Activated CD8-positive, alpha-beta T cell treated with anti-CD3 and anti-CD28 coated beads for 36 hours (primary cell): ENCODE measurements around the gene TRAPPC2. TPM values are rescaled to one million over a fixed set of nuclear protein-coding genes. Genes with fewer than 3 reads are reported as not detected.

ENCODE experiments used
- ATAC-seq: fragments of 200-7000 bp; cut with Tn5 transposase; one replicate; pipeline ENCODE4 v1.10.0; 2021; ENCODE audit warnings: mild to moderate bottlenecking, moderate library complexity
- CTCF ChIA-PET: fragments of 350-600 bp; sonication (Branson Sonifier 250); formaldehyde crosslinking; loops from one replicate; lab custom pipeline; 2021; ENCODE audit warnings: antibody characterized with exemption; lab: Charles Lee
- POLR2A ChIA-PET: fragments of 350-600 bp; sonication (Branson Sonifier 250); formaldehyde crosslinking; loops from one replicate; lab custom pipeline; 2021; ENCODE audit warnings: antibody characterized with exemption; lab: Charles Lee
- DNase-seq: peaks from one replicate; pipeline ENCODE4 v3.0.0-alpha.2; 2020
- H3K27ac Mint-ChIP-seq: one replicate; pipeline ENCODE4 v1.8.0; 2021; ENCODE audit warnings: mild to moderate bottlenecking, mixed read lengths
- H3K27me3 Mint-ChIP-seq: one replicate; pipeline ENCODE4 v1.8.0; 2021; ENCODE audit warnings: mixed read lengths
- H3K36me3 Mint-ChIP-seq: one replicate; pipeline ENCODE4 v1.8.0; 2021; ENCODE audit warnings: low read depth, mixed read lengths
- H3K4me1 Mint-ChIP-seq: one replicate; pipeline ENCODE4 v1.8.0; 2021; ENCODE audit warnings: low read depth, mixed read lengths
- H3K4me3 Mint-ChIP-seq: one replicate; pipeline ENCODE4 v1.8.0; 2021; ENCODE audit warnings: mild to moderate bottlenecking, moderate library complexity, mixed read lengths
- H3K9me3 Mint-ChIP-seq: one replicate; pipeline ENCODE4 v1.8.0; 2021; ENCODE audit warnings: mixed read lengths
- intact Hi-C: fragments of 100-400 bp; cut with micrococcal nuclease; formaldehyde crosslinking; loops from one replicate; pipeline ENCODE4 v1.10.0; 2022
- total RNA-seq, 2 experiments: library from RNA; stranded (reverse); gene quantifications; one replicate each; pipeline ENCODE4 v1.2.3, GENCODE V29; 2021
- TF ChIP-seq, protein P1 (sequence below): fragments of 200-600 bp; IDR thresholded peaks from one replicate; pipeline ENCODE4 v1.8.0; 2022; ENCODE audit warnings: antibody characterized with exemption, mild to moderate bottlenecking

The TRAPPC2 gene
- total RNA-seq, 2 experiments from 2014 or later: 16.0 to 19.2 TPM

DNA sequence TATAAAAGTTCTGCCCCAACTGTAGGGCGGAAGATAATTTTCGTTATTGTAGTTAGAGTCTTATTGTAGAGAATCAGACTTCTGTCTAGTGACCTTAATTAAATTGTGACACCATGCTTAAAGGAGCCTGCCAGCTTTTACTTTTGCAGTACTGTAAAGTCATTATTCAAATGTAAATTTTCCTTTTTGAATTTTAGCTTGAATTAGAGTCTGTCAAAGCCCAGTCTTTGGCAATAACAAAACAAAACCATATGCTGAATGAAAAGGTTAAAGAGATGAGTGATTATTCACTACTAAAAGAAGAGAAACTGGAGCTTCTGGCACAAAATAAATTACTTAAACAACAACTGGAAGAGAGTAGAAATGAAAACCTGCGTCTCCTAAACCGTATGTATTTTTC is 22.0 kb upstream of the TRAPPC2 start:
- Mint-ChIP-seq H3K4me3 (no peak overlapping the region), H3K27me3 (no peaks in the 10 kb centered on the region), H3K27ac (no peak overlapping the region), H3K36me3 (peaks cover 25% of the 10 kb centered on the region), H3K9me3 (no peaks in the 10 kb centered on the region), H3K4me1 (peaks cover 21% of the 10 kb centered on the region)
- CTCF ChIA-PET: no interaction called here
- ATAC-seq: no peak
- no peak for DNase-seq
- POLR2A ChIA-PET: no interaction called here
- intact Hi-C loops: loop anchor here (10.0 kb wide), 1 partner anchor 252 kb away; no protein-coding TSS in a partner anchor
- TF ChIP-seq, protein P1, sequence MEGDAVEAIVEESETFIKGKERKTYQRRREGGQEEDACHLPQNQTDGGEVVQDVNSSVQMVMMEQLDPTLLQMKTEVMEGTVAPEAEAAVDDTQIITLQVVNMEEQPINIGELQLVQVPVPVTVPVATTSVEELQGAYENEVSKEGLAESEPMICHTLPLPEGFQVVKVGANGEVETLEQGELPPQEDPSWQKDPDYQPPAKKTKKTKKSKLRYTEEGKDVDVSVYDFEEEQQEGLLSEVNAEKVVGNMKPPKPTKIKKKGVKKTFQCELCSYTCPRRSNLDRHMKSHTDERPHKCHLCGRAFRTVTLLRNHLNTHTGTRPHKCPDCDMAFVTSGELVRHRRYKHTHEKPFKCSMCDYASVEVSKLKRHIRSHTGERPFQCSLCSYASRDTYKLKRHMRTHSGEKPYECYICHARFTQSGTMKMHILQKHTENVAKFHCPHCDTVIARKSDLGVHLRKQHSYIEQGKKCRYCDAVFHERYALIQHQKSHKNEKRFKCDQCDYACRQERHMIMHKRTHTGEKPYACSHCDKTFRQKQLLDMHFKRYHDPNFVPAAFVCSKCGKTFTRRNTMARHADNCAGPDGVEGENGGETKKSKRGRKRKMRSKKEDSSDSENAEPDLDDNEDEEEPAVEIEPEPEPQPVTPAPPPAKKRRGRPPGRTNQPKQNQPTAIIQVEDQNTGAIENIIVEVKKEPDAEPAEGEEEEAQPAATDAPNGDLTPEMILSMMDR: no peak

DNA sequence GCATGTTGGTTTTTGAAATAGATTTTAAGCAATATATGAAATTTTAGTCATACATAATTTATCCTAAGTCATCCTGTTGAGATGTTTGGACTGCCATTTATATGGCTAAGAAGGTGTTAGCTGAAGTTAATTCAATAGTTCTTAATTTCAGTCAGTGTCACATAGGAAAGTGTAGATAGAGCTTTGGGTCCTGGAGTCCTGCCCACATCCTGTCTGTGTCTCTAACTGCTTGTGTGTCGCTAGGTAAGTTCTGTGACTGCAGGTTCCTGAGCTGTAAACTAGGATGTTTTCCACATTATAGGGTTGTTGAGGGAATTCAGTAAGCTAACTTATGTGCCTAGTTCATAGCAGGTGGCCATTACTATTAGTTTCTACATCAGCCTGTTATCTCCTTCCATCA is 20.8 kb upstream of the TRAPPC2 start:
- Mint-ChIP-seq H3K4me3 (no peak overlapping the region), H3K27me3 (no peaks in the 10 kb centered on the region), H3K27ac (peak overlapping the region; percentile 38), H3K4me1 (peaks cover 27% of the 10 kb centered on the region), H3K9me3 (no peaks in the 10 kb centered on the region), H3K36me3 (peaks cover 21% of the 10 kb centered on the region)
- peak; percentile 56 for ATAC-seq
- POLR2A ChIA-PET: interaction anchor here (1.2 kb wide), 1 partner anchor 102 kb away, joined by 5 read pairs; the partner anchor contains the start of gene TCEANC
- CTCF ChIA-PET: interaction anchor here (1.4 kb wide), 1 partner anchor 9 kb away, joined by 3 read pairs; no protein-coding TSS in a partner anchor
- TF ChIP-seq, protein P1: no peak
- DNase-seq: peak; percentile 22
- intact Hi-C loops: loop anchor here (10.0 kb wide), 1 partner anchor 250 kb away; no protein-coding TSS in a partner anchor

DNA sequence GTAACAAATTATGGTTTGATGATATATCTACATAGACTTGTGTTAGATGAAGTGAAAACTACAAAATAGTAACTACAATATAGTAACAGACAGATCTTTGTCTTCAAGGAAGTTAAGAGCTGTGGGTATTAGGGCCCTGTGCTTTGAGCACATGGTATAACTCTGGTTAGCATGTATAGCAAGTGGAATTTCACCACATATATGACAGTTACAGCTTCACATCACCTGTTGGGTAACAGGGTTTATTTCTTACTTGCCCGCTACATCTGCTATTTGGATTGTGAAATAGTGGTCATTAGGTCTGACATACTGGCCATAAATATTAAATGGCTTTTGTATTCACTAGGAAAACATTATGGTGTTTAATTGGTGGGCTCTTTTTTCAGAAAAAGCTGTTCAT is 20.3 kb upstream of the TRAPPC2 start:
- H3K27ac Mint-ChIP-seq: peak overlapping the region; percentile 38
- CTCF ChIA-PET: interaction anchor here (1.4 kb wide), 1 partner anchor 8 kb away, joined by 3 read pairs; no protein-coding TSS in a partner anchor
- DNase-seq: no peak
- H3K4me3 Mint-ChIP-seq: no peak overlapping the region
- ATAC-seq: no peak
- peaks cover 32% of the 10 kb centered on the region for H3K4me1 Mint-ChIP-seq
- intact Hi-C loops: loop anchor here (5.0 to 10.0 kb wide), 2 partner anchors 250 to 278 kb away; no protein-coding TSS in a partner anchor
- peaks cover 21% of the 10 kb centered on the region for H3K36me3 Mint-ChIP-seq
- H3K27me3 Mint-ChIP-seq: no peaks in the 10 kb centered on the region
- POLR2A ChIA-PET: interaction anchor here (1.2 kb wide), 1 partner anchor 102 kb away, joined by 5 read pairs; the partner anchor contains the start of gene TCEANC
- TF ChIP-seq, protein P1: no peak
- no peaks in the 10 kb centered on the region for H3K9me3 Mint-ChIP-seq

GRCh38 chrX:13752646-13753045 is 18.2 kb upstream of the TRAPPC2 start:
- H3K4me1 Mint-ChIP-seq: peaks cover 36% of the 10 kb centered on the region
- no peak for DNase-seq
- no peaks in the 10 kb centered on the region for H3K9me3 Mint-ChIP-seq
- CTCF ChIA-PET: interaction anchor here (1.1 kb wide), 1 partner anchor 246 kb away, joined by 3 read pairs; no protein-coding TSS in a partner anchor
- H3K27me3 Mint-ChIP-seq: no peaks in the 10 kb centered on the region
- TF ChIP-seq, protein P1: no peak
- H3K36me3 Mint-ChIP-seq: peaks cover 18% of the 10 kb centered on the region
- POLR2A ChIA-PET: interaction anchor here (0.9 kb wide), 1 partner anchor 277 kb away, joined by 3 read pairs; the partner anchor contains the start of gene GEMIN8
- H3K27ac Mint-ChIP-seq: peak overlapping the region; percentile 62
- no peak for ATAC-seq
- no peak overlapping the region for H3K4me3 Mint-ChIP-seq
- intact Hi-C loops: loop anchor here (5.0 to 10.0 kb wide), 2 partner anchors 248 to 280 kb away; no protein-coding TSS in a partner anchor

DNA sequence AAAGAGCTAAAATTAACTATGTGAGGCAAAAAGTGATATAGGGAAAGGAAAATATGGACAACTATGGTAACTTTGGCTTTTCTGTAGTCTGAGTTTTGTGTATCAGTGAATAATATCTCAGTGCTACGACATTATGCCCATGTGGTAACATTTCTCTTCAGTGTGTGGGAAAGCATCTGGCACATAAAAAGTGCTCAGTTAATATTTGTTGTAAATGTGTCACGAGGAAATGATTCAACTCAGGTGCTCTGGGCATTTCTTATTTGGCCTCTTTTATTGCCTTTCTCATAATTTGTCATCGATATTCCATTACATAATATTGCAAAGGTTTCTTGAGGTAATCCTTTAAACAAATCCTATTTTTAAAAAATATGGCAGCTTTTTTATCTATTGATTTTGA is 17.7 kb upstream of the TRAPPC2 start:
- POLR2A ChIA-PET: interaction anchor here (0.9 kb wide), 1 partner anchor 277 kb away, joined by 3 read pairs; the partner anchor contains the start of gene GEMIN8

More for the DNA sequence above, 17.7 kb upstream of the TRAPPC2 start:
- DNase-seq (no peak), ATAC-seq (no peak)
- intact Hi-C loops: loop anchor here (5.0 to 10.0 kb wide), 2 partner anchors 247 to 280 kb away; no protein-coding TSS in a partner anchor
- H3K36me3 Mint-ChIP-seq: peaks cover 21% of the 10 kb centered on the region
- no peak overlapping the region for H3K4me3 Mint-ChIP-seq
- TF ChIP-seq, protein P1: no peak
- CTCF ChIA-PET: interaction anchor here (1.1 kb wide), 1 partner anchor 245 kb away, joined by 3 read pairs; no protein-coding TSS in a partner anchor
- H3K9me3 Mint-ChIP-seq: no peaks in the 10 kb centered on the region
- H3K4me1 Mint-ChIP-seq: peaks cover 40% of the 10 kb centered on the region
- no peak overlapping the region for H3K27ac Mint-ChIP-seq
- H3K27me3 Mint-ChIP-seq: no peaks in the 10 kb centered on the region
